ENCODE results near the gene EOLA1.
"Not testable (repeated sequence)": the region's sequence is repeated elsewhere in the genome, so short reads cannot be mapped to it uniquely, and the experiment has no call there.

Gene EOLA1

DNA sequence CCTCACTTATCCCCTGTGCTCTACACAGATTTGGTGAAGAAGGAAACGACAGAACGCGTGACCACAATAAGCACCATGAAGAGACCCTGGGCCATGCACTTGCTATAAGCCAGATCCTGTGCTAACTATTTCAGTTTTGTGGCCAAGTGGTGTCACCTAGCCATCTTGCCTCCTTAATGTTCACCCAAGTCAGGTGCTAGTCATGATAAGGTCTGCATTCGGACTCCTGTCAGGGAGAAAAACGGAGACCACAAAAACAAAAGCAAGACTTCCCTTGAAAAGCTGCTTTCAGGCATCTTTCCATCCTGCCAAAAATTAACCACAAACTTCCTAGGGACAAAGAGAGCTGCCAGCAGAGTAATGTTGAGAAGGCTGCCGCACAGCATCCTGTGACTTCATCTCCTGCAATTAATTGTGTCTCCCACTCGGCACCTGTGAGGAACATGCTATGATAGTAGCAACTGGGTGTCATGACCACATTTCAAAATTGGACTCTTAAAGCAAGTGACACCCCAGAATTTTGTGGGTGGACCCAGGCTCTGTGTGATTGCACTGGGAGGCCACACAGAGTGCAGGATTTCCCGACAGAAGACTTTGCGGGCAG lies 26.9 kb upstream of the EOLA1 start:
- DNase-seq (ENCODE audit: low read depth, low spot score): no peak

DNA sequence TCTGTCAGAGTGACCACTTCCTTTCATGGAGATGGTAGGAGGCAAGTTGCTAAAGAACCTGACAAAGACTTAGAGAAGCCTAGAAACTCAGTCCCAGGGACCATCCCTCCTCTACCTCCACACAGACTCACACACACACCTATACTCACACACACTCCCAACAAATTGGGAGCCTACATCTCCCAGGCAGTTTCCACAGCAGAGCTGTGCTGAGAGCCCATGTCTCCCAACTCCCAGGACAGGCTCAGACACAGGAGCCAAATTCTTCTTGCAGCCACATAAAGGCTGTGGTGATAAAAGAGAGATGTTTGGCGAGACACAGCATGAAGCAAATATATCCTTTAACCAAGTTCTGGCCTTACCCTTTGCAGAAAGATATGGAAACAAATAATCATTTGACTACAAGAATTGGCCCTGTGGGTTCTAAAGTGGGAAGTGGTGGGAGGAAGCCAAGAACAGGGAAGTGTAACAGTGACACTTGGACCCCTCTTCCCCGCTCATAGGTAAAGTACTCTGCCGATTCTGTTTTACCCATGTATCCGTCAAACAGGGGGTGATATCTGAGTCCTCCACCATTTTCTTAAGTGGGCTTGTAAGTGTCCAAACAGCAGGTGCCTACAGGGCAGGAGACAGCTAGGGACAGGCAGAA lies 24.7 kb upstream of the EOLA1 start:
- no peak for DNase-seq (ENCODE audit: low read depth, low spot score)

DNA sequence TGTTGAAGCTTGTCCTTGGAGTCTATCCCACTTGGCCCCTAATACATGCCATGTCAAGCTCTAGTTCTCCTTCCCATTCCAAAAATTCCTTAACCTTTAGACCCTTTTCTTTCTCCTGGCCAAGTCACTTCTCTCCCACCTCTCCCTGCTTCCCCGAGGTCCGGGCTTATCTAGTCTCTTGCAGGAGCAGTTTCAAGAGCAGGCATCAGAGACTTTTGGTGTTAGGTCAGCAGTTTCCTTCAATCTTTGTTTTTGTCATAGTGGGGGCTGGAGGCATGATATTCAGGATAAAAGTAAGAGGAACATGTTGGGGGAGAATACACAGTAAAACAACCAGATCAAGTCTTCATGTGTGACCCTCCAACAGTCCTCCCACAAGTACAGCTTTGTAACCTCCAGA lies 24.2 kb upstream of the EOLA1 start:
- no peak for DNase-seq (ENCODE audit: low read depth, low spot score)

DNA sequence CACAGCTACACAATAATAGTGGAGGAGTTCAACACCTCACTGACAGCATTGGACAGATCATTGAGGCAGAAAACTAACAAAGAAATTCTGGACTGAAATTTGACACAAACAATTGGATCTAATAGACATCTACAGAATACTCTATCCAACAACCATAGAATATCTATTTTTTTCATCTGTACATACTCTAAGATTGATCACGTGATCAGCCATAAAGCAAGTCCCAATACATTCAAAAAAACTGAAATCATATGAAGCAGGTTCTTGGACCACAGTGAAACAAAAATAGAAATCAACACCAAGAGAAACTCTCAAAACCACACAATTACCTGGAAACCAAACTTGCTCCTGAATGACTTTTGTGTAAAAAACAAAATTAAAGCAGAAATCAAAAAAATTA lies 23.5 kb upstream of the EOLA1 start:
- no peak for DNase-seq (ENCODE audit: low read depth, low spot score)

DNA sequence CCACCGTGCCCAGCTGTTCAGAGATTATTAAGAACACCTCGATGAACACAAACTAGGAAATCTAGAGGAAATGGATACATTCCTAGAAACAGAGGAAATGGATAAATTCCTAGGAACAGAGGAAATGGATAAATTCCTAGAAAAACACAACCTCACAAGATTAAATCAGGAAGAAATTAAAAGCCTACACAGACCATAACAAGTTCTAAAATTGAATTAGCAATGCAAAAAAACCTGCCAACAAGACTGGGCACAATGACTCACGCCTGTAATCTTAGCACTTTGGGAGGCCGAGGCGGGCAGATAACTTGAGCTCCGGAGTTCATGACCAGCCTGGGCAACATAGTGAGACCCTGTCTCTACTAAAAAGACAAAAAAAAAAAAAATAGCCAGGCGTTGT lies 22.6 kb upstream of the EOLA1 start:
- DNase-seq (ENCODE audit: low read depth, low spot score): no peak

DNA sequence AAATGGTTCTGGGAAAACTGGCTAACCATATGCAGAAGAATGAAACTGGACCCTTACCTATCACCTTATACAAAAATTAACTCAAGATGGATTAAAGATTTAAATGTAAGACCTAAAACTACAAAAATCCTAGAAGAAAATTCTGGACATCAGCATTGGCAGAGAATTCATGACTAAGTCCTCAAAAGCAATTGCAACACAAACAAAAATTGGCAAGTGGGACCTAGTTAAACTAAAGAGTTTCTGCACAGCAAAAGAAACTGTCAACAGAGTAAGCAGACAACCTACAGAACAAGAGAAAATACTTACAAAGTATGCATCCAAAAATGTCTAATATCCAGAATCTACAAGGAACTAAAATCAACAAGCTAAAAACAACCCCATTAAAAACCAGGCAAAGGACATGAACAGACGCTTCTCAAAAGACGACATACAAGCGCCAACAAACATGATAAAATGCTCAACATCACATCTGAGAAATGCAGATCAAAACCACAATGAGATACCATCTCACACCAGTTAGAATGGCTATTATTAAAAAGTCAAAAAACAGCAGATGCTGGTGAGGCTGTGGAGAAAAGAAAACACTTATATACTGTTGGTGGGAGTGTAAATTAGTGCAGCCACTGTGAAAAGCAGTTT lies 20.1 kb upstream of the EOLA1 start:
- DNase-seq (ENCODE audit: low read depth, low spot score): not testable (repeated sequence)

DNA sequence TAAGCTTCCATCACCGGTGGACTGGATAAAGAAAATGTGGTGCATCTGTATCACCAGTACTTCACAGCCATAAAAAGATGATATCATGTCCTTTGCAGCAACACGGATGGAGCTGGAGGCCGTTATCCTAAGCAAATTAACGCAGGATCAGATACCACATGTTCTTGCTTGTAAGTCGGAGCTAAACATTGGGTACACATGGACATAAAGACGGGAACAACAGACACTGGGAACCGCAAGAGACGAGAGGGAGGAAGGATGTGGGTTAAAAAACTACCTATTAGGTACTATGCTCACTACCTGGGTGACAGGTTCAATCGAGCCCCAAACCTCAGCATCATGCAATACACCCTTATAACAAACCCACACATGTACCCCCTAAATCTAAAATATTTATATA lies 19.4 kb upstream of the EOLA1 start:
- DNase-seq (ENCODE audit: low read depth, low spot score): no peak

DNA sequence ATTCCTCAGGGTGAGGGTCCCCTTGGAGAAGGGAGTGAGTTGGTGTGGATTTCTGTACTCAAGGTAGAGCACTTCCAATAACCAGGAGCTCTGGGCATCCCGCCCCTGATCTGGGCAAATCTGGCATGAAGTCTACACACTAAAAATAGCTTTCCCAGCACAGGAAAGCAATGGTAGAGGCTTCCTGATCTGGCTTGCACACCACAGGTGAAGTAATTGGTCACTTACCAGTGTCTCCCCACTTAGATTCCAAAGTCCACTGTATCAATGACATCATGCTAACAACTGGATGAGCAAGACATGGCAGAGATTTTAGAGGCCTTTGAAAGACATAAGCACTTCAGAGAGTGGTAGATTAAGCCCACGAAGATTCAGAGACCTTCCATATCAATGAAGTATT lies 17.9 kb upstream of the EOLA1 start:
- no peak for DNase-seq (ENCODE audit: low read depth, low spot score)

DNA sequence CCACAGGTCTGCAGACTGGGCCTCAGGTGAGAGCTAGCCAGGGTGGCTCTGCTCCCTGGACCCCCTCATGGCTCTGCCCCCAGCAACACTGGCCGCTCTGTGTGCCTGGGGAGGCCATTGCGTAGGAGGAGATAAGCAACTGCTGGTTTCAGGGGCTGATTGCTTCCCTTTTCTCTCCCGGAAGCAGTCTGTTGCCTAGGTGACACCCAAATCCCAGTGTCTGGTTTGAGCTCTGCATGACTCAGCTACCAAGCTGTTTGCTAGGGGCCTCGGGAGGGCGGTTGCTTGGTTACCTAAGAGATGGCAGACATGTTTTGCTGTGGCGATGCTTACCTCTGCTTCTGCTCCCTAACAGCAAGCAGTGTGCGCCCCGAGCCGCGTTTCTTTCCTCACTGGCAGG lies 15.4 kb upstream of the EOLA1 start:
- DNase-seq (ENCODE audit: low read depth, low spot score): peak; percentile 49

DNA sequence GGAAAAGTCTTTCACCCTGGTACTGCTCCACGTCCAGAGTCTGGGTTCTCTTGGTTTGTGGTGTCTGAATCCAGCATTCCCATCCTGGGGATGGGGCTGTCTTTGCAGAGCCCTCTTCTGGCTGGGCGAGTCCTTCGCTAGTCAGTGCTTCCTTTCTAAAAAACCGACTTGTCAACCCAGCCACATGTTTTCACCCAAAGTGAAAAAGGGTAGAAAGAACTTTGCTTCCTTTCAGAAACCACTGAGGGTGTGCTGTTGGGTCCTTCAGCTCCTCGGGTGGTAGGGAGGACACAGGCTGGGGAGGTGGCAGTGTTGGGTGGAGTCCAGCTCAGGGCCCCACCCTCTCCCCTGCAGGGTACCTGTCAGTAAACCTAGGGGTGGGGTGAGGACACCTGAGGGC lies 14.9 kb upstream of the EOLA1 start:
- not testable (repeated sequence) for DNase-seq (ENCODE audit: low read depth, low spot score)

DNA sequence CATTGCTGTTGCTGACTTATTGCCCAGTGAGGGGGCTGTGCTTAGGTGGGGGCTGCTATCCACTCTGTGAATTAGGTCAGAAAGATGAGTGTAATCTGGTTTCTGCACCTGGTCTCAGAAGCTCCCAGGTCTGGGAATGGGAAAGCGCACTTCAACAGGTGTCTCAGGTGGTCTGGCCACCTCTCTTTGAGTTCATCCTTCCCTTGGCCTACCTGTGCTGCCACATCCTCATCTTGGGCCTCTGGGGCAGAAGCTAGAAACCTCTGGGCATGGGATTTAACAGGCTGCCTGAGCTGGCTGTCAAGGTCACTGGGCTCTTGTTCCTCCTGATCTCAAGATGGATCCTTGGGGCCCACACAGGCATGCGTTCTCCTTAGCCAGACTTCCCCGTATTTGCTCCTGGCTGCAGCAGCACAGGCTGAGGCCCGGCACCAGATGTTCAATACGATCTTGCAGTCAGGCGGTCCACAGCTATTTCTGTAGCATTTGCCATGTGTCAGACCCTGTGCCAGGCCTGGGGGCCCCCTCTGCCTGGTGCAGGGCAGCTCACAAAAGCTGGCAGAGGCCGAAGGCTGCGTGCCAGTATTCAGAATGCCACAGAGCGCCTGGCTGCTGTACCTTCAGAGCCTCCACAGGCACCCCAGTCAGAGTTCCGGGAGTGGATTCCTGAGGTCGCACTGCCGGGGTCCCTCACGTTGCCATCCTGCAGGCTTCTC lies 14.3 kb upstream of the EOLA1 start:
- DNase-seq (ENCODE audit: low read depth, low spot score): not testable (repeated sequence)

DNA sequence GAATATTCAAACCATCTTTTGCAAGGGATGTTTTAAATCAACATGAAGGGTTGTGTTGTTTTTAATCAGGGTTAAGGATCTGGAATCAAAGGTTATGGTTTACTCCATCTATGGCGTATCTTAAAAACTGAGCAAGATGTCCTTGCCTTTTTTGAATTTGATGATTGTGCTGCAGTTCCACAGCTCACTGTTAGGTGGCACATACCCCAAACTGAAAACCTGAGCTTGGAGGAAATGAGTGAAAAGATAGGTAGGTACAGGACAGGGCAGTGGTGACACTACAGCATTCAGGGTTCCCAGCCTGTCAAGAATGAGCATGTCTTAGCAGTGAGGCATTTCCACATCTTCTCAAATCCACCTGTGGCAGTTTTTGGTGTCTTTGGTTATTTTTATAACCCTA lies 13.1 kb upstream of the EOLA1 start:
- DNase-seq (ENCODE audit: low read depth, low spot score): no peak

DNA sequence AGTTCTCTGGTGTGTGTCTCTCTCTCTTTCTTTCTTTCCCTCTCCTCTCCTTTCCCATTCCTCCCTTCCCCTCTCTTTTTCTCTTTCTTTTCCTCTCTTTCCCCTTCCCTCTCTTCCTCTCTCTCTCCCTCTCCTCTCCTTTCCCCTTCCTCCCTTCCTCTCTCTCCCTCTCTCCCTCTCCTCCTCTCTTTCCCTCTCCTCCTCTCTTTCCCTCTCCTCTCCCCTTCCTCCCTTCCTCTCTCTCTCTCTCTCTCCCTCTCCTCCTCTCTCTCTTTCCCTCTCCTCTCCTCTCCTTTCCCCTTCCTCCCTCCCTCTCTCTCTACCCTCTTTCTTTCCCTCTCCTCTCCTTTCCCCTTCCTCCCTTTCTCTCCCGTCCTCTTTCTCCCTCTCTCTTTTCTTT lies 12.4 kb upstream of the EOLA1 start:
- no peak for DNase-seq (ENCODE audit: low read depth, low spot score)

DNA sequence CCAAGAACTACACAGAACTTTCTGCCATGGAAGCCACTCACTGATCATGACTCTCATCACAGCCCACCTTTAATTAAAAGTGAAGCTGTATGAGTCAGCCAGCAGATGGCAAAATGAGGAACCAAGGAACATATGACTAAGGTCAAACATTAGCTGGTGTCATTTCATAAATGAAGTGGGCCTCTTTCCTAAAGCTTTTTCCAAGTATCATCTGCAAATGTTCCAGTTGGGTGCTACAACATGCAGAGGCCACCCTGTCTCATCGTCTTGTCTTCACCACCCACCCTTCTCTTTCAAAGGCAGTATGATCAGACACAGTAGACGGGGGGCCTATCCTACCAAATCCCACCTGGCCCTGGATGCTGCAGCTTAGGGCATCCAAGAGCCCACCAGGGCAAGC lies 9.2 kb upstream of the EOLA1 start:
- DNase-seq (ENCODE audit: low read depth, low spot score): no peak

DNA sequence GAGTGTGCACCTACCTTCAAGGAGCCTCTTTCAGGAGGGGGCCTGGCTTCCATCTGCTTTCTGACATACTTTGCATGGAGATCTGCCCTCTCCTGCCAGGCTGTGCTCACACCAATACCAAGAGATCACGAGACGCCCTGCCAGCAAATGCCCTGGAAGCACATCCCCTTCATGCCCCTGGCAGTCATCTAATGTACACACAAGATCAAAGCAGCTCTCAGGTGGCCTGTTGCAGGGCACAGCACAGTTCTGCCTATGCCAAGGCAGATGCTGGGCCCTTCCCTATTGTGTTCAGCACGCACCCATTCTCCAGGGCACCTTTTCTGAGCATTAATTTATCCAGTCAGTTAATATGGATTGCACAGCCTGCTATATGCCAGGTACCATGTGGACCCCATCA lies 7.9 kb upstream of the EOLA1 start:
- not testable (repeated sequence) for DNase-seq (ENCODE audit: low read depth, low spot score)

DNA sequence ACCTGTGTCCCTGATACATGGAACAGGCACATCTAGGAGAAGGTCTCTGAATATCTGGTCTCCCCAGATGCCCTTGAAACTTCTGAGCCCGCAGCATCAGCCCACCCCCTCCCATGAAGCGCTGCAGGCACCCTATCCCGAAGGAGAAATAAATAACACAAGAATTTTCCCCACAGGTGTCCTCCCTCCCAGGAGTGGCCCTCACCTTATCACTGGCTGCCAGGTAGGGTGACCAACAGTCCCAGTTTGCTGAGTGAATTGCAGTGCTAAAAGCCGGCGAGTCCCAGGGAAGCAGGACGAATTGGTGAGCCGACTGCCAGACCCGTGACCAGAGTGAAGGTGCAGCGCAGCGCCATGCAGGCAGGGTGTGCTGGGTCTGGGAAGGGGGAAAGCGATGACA lies 6.8 kb upstream of the EOLA1 start:
- not testable (repeated sequence) for DNase-seq (ENCODE audit: low read depth, low spot score)

DNA sequence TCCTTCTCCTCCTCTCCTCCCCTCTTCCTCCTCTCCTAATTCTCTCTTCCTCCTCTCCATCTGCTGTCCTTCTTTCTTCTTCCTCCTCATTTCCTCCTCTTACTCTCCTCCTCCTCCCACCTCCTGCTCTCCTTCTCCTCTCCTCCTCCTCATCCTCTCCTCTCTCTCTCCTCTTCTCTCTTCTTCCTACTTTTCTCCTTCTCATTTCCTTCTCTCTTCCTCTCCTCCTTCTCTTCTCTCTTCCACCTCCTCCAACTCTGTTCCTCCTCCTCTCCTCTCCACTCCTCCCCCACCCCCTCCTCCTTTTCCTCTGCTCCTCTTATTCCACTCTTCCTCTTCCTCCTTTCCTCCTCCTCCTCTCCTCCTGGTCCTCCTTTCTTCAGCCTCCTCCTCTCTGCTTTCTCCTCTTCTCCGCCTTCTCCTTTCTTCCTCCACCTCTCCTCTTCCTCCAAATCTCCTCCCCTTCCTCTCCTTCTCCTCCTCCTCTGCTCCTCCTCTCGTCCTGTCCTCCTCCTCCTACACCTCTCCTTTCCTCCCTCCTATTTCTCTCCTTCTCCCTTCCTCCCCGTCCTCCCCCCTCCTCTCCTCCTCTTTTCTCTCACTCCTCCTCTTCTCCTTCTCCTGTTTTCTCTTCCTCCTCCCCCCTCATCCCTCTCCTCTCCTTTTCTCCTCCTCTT lies 5.7 kb upstream of the EOLA1 start:
- not testable (repeated sequence) for DNase-seq (ENCODE audit: low read depth, low spot score)

DNA sequence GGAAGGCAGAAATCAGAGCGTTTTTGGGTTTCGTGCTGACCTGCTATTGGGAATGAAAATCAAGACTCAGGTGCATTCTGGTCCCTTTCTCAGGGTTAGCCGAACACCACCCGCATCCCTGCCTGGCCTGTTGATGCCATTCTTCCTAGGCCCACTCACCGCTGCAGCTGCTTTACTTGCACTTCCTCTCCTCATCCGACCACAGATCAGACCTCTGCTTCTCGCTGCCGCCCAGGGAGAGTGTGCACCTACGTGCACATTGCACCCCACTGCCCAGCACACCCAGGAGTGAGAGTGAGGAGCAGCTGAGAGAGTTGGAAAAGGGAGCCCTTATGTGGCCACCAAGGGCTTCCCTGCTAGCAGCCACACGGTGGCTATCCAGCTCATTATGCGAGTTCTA lies 3.3 kb upstream of the EOLA1 start:
- not testable (repeated sequence) for DNase-seq (ENCODE audit: low read depth, low spot score)

DNA sequence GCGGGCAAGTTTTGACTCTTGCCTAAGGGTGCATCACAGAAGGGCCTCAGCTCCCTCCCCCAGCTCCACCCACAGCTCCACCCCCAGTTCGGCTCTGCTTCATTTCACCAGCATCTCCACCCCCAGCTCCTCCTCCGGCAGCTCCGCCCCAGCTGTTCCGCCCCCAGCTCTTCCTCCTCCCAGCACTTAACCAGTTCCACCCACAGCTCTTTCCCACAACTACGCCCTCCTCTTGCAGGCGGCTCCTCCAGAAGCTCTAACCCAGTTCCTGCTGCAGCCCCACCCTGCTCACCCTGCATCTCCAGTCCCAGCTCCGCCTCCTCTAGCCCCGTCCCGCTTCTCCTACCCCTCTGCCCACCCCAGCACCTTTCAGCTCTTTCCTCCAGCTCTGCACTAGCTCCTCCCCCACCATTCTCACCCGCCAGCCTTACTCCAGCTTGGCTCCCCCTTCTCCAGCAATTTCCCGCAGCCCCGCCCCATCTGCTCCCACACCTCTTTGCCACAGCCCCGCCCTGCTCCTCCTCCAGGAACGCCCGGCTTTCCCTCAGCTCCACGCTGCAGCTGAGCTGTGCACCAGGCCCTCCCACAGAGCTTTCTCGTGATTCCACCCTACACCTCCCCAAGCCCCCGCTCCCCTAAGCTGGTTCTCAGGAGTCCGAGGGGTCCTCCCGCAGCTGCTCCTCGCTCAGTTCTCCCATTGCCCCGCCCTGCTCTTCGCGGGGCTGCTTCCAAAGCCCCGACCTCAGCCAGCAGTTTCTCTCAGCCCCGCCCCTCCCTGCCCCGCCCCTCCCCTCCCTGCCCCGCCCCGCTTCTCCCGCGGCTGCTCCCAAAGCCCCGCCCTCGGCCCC lies 1.3 kb upstream of the EOLA1 start:
- peak; percentile 64 for DNase-seq (ENCODE audit: low read depth, low spot score)

DNA sequence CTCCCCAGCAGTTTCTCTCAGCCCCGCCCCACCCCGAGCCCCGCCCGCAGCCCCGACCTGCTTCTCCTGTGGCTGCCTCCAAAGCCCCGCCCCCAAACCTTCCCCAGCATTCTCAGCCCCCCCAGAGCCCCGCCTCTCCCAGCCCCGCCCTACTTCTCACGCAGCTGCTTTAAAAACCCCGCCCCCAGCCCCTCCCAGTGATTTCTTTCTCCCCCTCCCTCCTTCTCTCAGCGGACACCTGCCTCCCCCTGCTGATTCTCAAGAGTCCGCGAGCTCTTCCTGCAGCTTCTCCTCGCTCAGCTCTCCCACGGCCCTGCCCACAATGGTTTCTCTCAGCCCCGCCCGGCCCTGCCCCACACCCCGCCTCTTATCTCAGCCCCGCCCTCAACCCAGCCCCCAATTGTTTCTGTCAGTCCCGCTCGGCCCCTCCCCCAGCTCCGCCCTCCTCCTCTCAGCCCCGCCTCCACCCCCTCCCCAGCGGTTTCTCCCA lies 636 bp upstream of the EOLA1 start:
- DNase-seq (ENCODE audit: low read depth, low spot score): peak; percentile 74

DNA sequence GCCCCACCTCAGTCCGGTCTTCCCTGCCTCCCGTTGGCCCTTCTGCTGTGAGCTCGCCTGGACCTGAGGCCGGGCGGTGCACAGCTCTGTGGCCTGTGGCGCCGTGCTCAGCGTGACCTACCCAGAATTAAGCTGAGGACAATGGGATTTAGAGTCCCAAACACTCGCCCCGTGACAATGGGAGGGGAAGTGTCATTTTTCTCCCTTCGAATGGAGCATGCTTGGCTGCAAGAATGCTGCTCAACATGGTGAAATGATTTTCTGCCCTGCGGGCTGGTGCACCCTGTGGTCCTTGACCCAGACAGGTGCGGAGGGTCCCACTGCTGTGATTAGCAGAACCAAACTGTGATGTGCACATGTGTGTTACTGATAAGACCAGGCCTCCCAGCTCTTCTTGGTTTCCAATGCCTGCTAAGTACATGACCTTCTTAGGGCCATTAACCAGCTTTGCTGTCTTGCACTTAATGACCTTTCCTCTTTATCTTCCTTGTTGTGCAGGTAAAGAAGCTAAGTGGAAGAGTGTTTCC lies 772 bp downstream of the EOLA1 start:
- DNase-seq (ENCODE audit: low read depth, low spot score): no peak

Measured in activated CD4-positive, CD25-positive, alpha-beta regulatory T cell treated with anti-CD3 and anti-CD28 coated beads, Interleukin-2, amount 50 U/mL, for 16 hours (primary cell).